ENCODE results near the gene CYP4F11. TPM values are rescaled to one million over a fixed set of nuclear protein-coding genes. Genes with fewer than 3 reads are reported as not detected.
"Not testable (repeated sequence)": the region's sequence is repeated elsewhere in the genome, so short reads cannot be mapped to it uniquely, and the experiment has no call there.

The CYP4F11 gene
- total RNA-seq, 1 donor from 2014 or later = not detected

DNA sequence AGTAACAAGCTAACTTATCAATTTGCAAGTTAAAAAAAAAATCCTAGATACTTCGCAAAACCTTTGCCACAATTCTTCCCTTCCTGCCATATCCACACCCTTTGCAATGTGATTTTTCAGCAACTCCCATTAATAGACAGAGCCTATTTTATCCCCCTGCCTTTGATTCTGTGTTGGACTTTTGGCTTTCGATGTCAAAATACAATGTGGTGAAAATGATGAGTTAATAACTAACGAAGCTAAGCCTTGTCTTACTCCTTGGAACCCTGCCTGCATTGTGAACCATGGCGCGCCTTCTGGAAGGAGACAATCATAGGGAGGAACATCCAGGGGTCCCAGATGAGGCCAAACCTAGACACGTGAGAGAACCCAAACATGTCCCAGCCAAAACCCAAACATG is 42.9 kb downstream of the CYP4F11 start:
- Histone ChIP-seq H3K36me3 (no peaks in the 10 kb centered on the region), H2AFZ (replicated peaks) (no peak overlapping the region), H3K4me2 (no peak overlapping the region), H3F3A (ENCODE audit: low read depth) (no peaks in the 10 kb centered on the region), H3K27ac (no peak overlapping the region), H3K9ac (no peak overlapping the region), H3K4me3 (no peak overlapping the region), H3K79me2 (ENCODE audit: low read depth) (no peaks in the 10 kb centered on the region), H3K27me3 (no peaks in the 10 kb centered on the region), H3K4me1 (no peaks in the 10 kb centered on the region), H4K20me1 (ENCODE audit: low read depth) (no peaks in the 10 kb centered on the region), H3K9me3 (ENCODE audit: low read depth) (no peaks in the 10 kb centered on the region)
- Mint-ChIP-seq H3K27me3 (ENCODE audit: insufficient read depth, low read depth) (no peaks in the 10 kb centered on the region), H3K27ac (no peak overlapping the region), H3K4me3 (no peak overlapping the region), H3K36me3 (no peaks in the 10 kb centered on the region), H3K4me1 (no peaks in the 10 kb centered on the region), H3K9me3 (peaks cover 16% of the 10 kb centered on the region)
- no peak for DNase-seq (ENCODE audit: low spot score)
- TF ChIP-seq CTCF (IDR thresholded peaks at IDR 0.05) (no peak), EZH2 (IDR thresholded peaks at IDR 0.05) (no peak), EZH2phosphoT487 (IDR thresholded peaks at IDR 0.05) (no peak)

DNA sequence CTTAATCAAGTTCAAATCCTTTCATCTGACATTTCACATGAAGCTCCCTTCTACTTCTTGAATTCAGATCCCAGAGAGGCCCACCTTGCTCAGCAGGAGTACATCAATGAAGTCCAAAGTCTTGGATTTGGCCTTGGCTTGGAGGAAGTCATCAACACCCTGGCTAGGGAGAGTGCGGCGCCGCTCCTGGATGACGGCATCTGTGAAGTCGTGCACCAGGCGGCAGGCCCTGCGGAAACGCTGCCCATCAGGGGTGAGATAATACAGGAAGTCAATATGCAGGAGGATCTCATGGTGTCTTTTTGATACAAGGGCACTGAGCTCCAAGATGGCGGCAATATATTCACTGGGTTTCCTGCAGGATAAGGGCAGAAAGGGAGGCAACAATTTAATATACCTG is 45.0 kb downstream of the CYP4F11 start:
- not testable (repeated sequence) for DNase-seq (ENCODE audit: low spot score); H3K4me2 ChIP-seq; H4K20me1 ChIP-seq (ENCODE audit: low read depth); H3K36me3 Mint-ChIP-seq; H3K27ac ChIP-seq; H3K9me3 Mint-ChIP-seq; H3K27ac Mint-ChIP-seq; H2AFZ ChIP-seq (replicated peaks); H3K27me3 ChIP-seq; H3K79me2 ChIP-seq (ENCODE audit: low read depth); H3K4me3 ChIP-seq; H3K36me3 ChIP-seq; H3K9ac ChIP-seq; H3K4me1 Mint-ChIP-seq; H3K27me3 Mint-ChIP-seq (ENCODE audit: insufficient read depth, low read depth); H3K9me3 ChIP-seq (ENCODE audit: low read depth); H3K4me1 ChIP-seq; H3F3A ChIP-seq (ENCODE audit: low read depth); H3K4me3 Mint-ChIP-seq

DNA sequence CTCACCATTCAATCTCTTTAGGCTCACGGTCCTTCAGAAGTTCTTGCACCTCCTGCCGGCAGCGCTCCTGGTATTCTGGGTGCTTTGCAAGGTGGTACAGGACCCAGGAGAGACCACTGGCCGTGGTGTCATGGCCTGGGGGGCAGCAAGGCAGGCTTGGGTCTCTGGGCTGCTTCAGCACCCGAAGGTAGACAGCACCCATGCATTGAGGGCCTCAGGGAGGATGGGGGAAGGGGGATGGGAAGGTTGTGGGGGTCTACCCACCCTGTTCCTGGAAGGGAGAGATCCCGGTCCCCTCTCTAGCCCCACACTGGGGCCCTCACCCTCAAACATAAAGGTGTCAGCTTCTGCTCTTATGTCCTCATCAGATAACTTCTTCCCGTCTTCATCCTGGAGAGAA is 48.4 kb downstream of the CYP4F11 start:
- no peaks in the 10 kb centered on the region for H3K9me3 ChIP-seq (ENCODE audit: low read depth)
- DNase-seq (ENCODE audit: low spot score) = no peak
- H3K4me3 Mint-ChIP-seq = no peak overlapping the region
- H2AFZ ChIP-seq (replicated peaks) = no peak overlapping the region
- no peak overlapping the region for H3K4me2 ChIP-seq
- H3K79me2 ChIP-seq (ENCODE audit: low read depth) = no peaks in the 10 kb centered on the region
- no peaks in the 10 kb centered on the region for H3K27me3 ChIP-seq
- peaks cover 4% of the 10 kb centered on the region for H3K9me3 Mint-ChIP-seq
- no peak overlapping the region for H3K27ac Mint-ChIP-seq
- H3K4me1 Mint-ChIP-seq = no peaks in the 10 kb centered on the region
- TF ChIP-seq EZH2 (IDR thresholded peaks at IDR 0.05) (no peak), CTCF (IDR thresholded peaks at IDR 0.05) (no peak)
- H3K27me3 Mint-ChIP-seq (ENCODE audit: insufficient read depth, low read depth) = peaks cover 2% of the 10 kb centered on the region
- H3F3A ChIP-seq (ENCODE audit: low read depth) = no peaks in the 10 kb centered on the region
- no peak overlapping the region for H3K4me3 ChIP-seq
- H3K36me3 ChIP-seq = no peaks in the 10 kb centered on the region
- no peaks in the 10 kb centered on the region for H4K20me1 ChIP-seq (ENCODE audit: low read depth)
- H3K27ac ChIP-seq = no peak overlapping the region
- H3K9ac ChIP-seq = no peak overlapping the region
- H3K4me1 ChIP-seq = no peaks in the 10 kb centered on the region
- no peaks in the 10 kb centered on the region for H3K36me3 Mint-ChIP-seq

DNA sequence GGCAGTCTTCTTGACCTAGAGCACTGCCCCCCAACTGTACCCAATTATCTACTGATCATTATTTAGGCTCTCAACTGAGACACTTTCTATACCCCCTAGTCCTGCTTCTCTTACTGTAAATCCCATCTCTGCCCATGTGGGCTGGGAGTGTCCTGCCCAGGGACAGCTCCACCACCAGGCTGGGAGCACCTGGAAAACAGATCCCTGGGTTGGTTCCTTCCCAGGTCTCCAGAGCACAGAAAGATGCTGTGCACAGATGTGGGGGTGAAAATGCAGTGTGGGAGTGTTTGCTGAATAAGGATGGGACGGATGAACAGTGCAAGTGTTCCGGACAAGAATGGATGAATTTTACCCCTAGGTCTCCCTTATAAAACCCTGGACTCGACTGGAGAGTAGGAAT is 49.2 kb downstream of the CYP4F11 start:
- H3K9me3 Mint-ChIP-seq = peaks cover 4% of the 10 kb centered on the region
- H3K27me3 ChIP-seq = no peaks in the 10 kb centered on the region

DNA sequence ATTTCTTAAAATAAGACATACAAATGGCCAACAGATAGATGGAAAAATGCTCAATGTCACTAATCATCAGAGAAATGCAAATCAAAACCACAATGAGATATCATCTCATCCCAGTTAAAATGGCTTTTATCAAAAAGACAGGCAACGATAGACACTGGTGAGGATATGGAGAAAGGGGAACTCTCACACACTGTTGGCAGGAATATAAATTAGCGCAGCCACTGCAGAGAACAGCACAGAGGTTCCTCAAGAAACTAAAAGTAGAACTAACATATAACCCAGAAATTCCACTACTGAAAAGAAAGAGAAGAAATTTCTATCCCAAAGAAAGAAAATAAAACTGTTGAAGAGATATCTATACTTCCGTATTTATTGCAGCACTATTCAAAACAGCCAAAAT is 51.0 kb downstream of the CYP4F11 start:
- H3K4me3 ChIP-seq; H3K36me3 ChIP-seq; H3K27me3 ChIP-seq; H3K4me3 Mint-ChIP-seq; H3K27ac ChIP-seq; H3K4me1 Mint-ChIP-seq; H2AFZ ChIP-seq (replicated peaks); H3K79me2 ChIP-seq (ENCODE audit: low read depth); H3K4me1 ChIP-seq; H3K27me3 Mint-ChIP-seq (ENCODE audit: insufficient read depth, low read depth); H3K9me3 ChIP-seq (ENCODE audit: low read depth); H3K4me2 ChIP-seq; H4K20me1 ChIP-seq (ENCODE audit: low read depth); H3K36me3 Mint-ChIP-seq; H3K9ac ChIP-seq; H3K9me3 Mint-ChIP-seq; H3F3A ChIP-seq (ENCODE audit: low read depth); DNase-seq (ENCODE audit: low spot score); H3K27ac Mint-ChIP-seq: not testable (repeated sequence)

More for the DNA sequence above, 49.2 kb downstream of the CYP4F11 start:
- H3K27ac ChIP-seq = no peak overlapping the region
- no peak overlapping the region for H3K9ac ChIP-seq
- Mint-ChIP-seq H3K27me3 (ENCODE audit: insufficient read depth, low read depth) (peaks cover 2% of the 10 kb centered on the region), H3K27ac (no peak overlapping the region), H3K4me3 (no peak overlapping the region), H3K4me1 (no peaks in the 10 kb centered on the region), H3K36me3 (no peaks in the 10 kb centered on the region)
- no peaks in the 10 kb centered on the region for H3K79me2 ChIP-seq (ENCODE audit: low read depth)
- H4K20me1 ChIP-seq (ENCODE audit: low read depth) = no peaks in the 10 kb centered on the region
- no peaks in the 10 kb centered on the region for H3K9me3 ChIP-seq (ENCODE audit: low read depth)
- no peak overlapping the region for H3K4me3 ChIP-seq
- no peak overlapping the region for H2AFZ ChIP-seq (replicated peaks)
- DNase-seq (ENCODE audit: low spot score) = no peak
- TF ChIP-seq EZH2 (IDR thresholded peaks at IDR 0.05) (no peak), CTCF (IDR thresholded peaks at IDR 0.05) (no peak), EZH2phosphoT487 (IDR thresholded peaks at IDR 0.05) (no peak)
- no peak overlapping the region for H3K4me2 ChIP-seq
- no peaks in the 10 kb centered on the region for H3F3A ChIP-seq (ENCODE audit: low read depth)
- no peaks in the 10 kb centered on the region for H3K4me1 ChIP-seq
- H3K36me3 ChIP-seq = no peaks in the 10 kb centered on the region
